ENCODE measurements around the gene MLLT10. TPM values are rescaled to one million over a fixed set of nuclear protein-coding genes. Genes with fewer than 3 reads are reported as not detected.
A peak's percentile ranks its signal among the peaks of the same experiment; 100 is the strongest.

Gene MLLT10
- total RNA-seq, 1 donor from 2014 or later, result 39.0 TPM

DNA sequence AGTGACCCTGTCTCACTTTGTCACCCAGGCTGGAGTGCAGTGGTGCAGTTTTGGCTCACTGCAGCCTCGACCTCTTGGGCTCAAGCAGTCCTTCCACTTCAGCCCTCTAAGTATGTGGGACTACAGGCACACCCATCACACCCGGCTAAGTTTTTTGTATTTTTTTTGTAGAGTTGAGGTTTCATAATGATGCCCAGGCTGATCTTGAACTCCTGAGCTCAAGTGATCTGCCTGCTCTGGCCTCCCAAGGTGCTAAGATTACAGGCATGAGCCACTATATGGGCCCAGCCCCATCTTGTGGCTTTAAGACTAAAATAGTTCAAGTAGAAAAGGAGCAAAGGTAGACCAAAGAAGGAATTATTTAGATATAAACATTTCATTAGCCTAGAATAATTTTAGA, 65.5 kb downstream of the MLLT10 start:
- TF ChIP-seq CTCF (IDR thresholded peaks at IDR 0.05), result peak; percentile 29
- Mint-ChIP-seq H3K27ac (ENCODE audit: unreplicated experiment) (peak overlapping the region; percentile 75), H3K9me3 (ENCODE audit: low read depth) (no peaks in the 10 kb centered on the region), H3K4me3 (ENCODE audit: unreplicated experiment) (no peak overlapping the region), H3K36me3 (ENCODE audit: low read depth) (no peaks in the 10 kb centered on the region), H3K4me1 (ENCODE audit: low read depth) (peaks cover 34% of the 10 kb centered on the region), H3K27me3 (ENCODE audit: low read depth) (no peaks in the 10 kb centered on the region)
- DNase-seq (ENCODE audit: low spot score), result no peak

- H3K4me3 Mint-ChIP-seq (ENCODE audit: unreplicated experiment), result no peak overlapping the region
- TF ChIP-seq CTCF (IDR thresholded peaks at IDR 0.05), result no peak
- peak overlapping the region; percentile 79 for H3K27ac Mint-ChIP-seq (ENCODE audit: unreplicated experiment)
- no peaks in the 10 kb centered on the region for H3K27me3 Mint-ChIP-seq (ENCODE audit: low read depth)
- H3K4me1 Mint-ChIP-seq (ENCODE audit: low read depth), result peaks cover 34% of the 10 kb centered on the region
- no peaks in the 10 kb centered on the region for H3K9me3 Mint-ChIP-seq (ENCODE audit: low read depth)
- DNase-seq (ENCODE audit: low spot score), result no peak
- H3K36me3 Mint-ChIP-seq (ENCODE audit: low read depth), result peaks cover 2% of the 10 kb centered on the region
Observed at GRCh38 chr10:21600804-21601433, 66.9 kb downstream of the MLLT10 start.

GRCh38 chr10:21602313-21602712, 68.3 kb downstream of the MLLT10 start:
- Mint-ChIP-seq H3K9me3 (ENCODE audit: low read depth) (no peaks in the 10 kb centered on the region), H3K4me3 (ENCODE audit: unreplicated experiment) (no peak overlapping the region), H3K27me3 (ENCODE audit: low read depth) (no peaks in the 10 kb centered on the region), H3K36me3 (ENCODE audit: low read depth) (peaks cover 7% of the 10 kb centered on the region), H3K27ac (ENCODE audit: unreplicated experiment) (no peak overlapping the region), H3K4me1 (ENCODE audit: low read depth) (peaks cover 34% of the 10 kb centered on the region)
- DNase-seq (ENCODE audit: low spot score), result no peak
- TF ChIP-seq CTCF (IDR thresholded peaks at IDR 0.05), result no peak

- no peak for TF ChIP-seq CTCF (IDR thresholded peaks at IDR 0.05)
- peaks cover 24% of the 10 kb centered on the region for H3K4me1 Mint-ChIP-seq (ENCODE audit: low read depth)
- no peaks in the 10 kb centered on the region for H3K27me3 Mint-ChIP-seq (ENCODE audit: low read depth)
- H3K27ac Mint-ChIP-seq (ENCODE audit: unreplicated experiment), result no peak overlapping the region
- DNase-seq (ENCODE audit: low spot score), result no peak
- H3K9me3 Mint-ChIP-seq (ENCODE audit: low read depth), result peaks cover 7% of the 10 kb centered on the region
- no peak overlapping the region for H3K4me3 Mint-ChIP-seq (ENCODE audit: unreplicated experiment)
- peaks cover 15% of the 10 kb centered on the region for H3K36me3 Mint-ChIP-seq (ENCODE audit: low read depth)
Observed at GRCh38 chr10:21603721-21604120, 69.7 kb downstream of the MLLT10 start.

- Mint-ChIP-seq H3K27me3 (ENCODE audit: low read depth) (no peaks in the 10 kb centered on the region), H3K27ac (ENCODE audit: unreplicated experiment) (no peak overlapping the region), H3K36me3 (ENCODE audit: low read depth) (peaks cover 22% of the 10 kb centered on the region), H3K9me3 (ENCODE audit: low read depth) (peaks cover 12% of the 10 kb centered on the region), H3K4me3 (ENCODE audit: unreplicated experiment) (no peak overlapping the region), H3K4me1 (ENCODE audit: low read depth) (peaks cover 21% of the 10 kb centered on the region)
- no peak for TF ChIP-seq CTCF (IDR thresholded peaks at IDR 0.05)
- no peak for DNase-seq (ENCODE audit: low spot score)
Observed at GRCh38 chr10:21604651-21605050, 70.6 kb downstream of the MLLT10 start.
